ENCODE results near the gene PTPRB. TPM values are rescaled to one million over a fixed set of nuclear protein-coding genes. Genes with fewer than 3 reads are reported as not detected.

The PTPRB gene
- total and polyA plus RNA-seq, 2 donors (not counting 3 experiments of a cell fraction or from before 2014, with no cell fraction given) = 64.1 to 151 TPM

DNA sequence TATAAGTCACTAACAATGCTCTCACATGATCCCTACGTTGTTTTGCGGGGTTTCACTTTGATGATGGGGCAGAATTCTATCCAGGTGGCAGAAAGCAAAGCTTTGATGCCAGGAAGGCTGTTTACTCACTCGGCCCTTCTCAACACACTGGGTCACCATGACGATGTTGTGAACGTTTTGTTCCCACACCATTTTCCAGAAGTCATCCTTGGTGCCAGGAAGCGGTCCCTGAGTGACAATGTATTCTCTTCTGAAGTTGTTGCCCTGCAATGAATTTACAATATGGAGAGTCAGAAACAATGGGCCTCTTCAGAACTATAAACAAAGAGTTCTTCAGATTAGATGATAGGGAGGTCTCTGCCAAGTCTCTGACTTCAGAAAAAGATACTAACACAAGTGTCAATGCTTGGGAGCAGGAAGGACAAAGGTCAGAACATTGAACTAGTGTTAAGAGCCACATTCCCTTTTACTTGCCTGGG lies 101.3 kb downstream of the PTPRB start:
- POLR2A ChIA-PET = no interaction called here
- CTCF ChIA-PET = interaction anchor here (1.0 kb wide), 1 partner anchor 41 kb away, joined by 3 read pairs; no protein-coding TSS in a partner anchor

DNA sequence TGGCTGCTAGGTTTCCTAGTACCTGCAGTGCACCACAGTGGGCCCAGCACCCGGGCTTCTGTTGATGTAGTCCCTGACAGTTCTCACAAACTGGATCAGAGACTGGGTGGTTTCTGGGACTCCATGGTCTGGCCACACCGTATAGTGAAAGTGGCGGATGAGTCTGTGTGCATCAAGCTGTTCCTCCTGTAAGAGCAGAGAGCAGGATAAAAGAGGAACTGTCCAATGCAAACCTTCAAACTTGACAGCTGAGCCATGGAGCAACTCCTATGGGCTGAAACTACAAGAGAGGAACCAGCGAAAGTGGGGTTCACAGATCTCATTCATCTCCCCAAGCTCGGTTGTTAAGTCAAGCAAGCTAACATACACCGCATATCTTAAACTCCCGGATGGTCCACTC lies 102.8 kb downstream of the PTPRB start:
- Histone ChIP-seq H3K9ac (replicated peaks; ENCODE audit: extremely low read depth, insufficient read depth, low read length) (no peak overlapping the region), H3K4me1 (ENCODE audit: control insufficient read depth, extremely low read depth, insufficient read depth, low read length) (peaks cover 2% of the 10 kb centered on the region), H3K4me3 (replicated peaks in 1 of 3; ENCODE audit: insufficient read depth in 1 of 3, low read depth in 1 of 3, low read length in 3 of 3) (no peak overlapping the region), H3K79me2 (ENCODE audit: control insufficient read depth, insufficient read depth, low read length) (no peaks in the 10 kb centered on the region), H2AFZ (ENCODE audit: low read depth, low read length) (no peak overlapping the region), H3K27me3 (ENCODE audit: control insufficient read depth in 2 of 2, insufficient read depth in 2 of 2, low read length in 2 of 2) (no peaks in the 10 kb centered on the region), H3K27ac (ENCODE audit: insufficient read depth, low read depth, low read length) (no peak overlapping the region), H3K9me3 (replicated peaks; ENCODE audit: control insufficient read depth, insufficient read depth, low read length) (no peaks in the 10 kb centered on the region), H4K20me1 (replicated peaks; ENCODE audit: control insufficient read depth, extremely low read depth, insufficient read depth, low read length) (no peaks in the 10 kb centered on the region), H3K9me1 (replicated peaks; ENCODE audit: control insufficient read depth, extremely low read depth, insufficient read depth, low read length) (no peaks in the 10 kb centered on the region), H3K36me3 (ENCODE audit: control insufficient read depth in 2 of 2, extremely low read depth in 1 of 2, insufficient read depth in 2 of 2, low read length in 2 of 2) (peaks cover 70 to 83% of the 10 kb centered on the region in 2 experiments), H3K4me2 (ENCODE audit: insufficient read depth, low read length) (no peak overlapping the region)
- ChIA-PET POLR2A (no interaction called here), CTCF (no interaction called here)
- dilution Hi-C loops (cut with MboI; ENCODE audit: extremely low pct_ligation_motif_present, low sequenced_read_pairs) (no loop called here), intact Hi-C loops (cut with micrococcal nuclease) (no loop called here)
- DNase-seq (ENCODE audit: low read depth, low spot score) = no peak
- no TSS peak for BruUV-seq (replicated peaks)
- FAIRE-seq = no peak
- no peak for TF ChIP-seq JUN (IDR thresholded peaks at IDR 0.05; ENCODE audit: borderline replicate concordance, insufficient read depth, insufficient read length, low read depth)
- TF ChIP-seq, protein P1, sequence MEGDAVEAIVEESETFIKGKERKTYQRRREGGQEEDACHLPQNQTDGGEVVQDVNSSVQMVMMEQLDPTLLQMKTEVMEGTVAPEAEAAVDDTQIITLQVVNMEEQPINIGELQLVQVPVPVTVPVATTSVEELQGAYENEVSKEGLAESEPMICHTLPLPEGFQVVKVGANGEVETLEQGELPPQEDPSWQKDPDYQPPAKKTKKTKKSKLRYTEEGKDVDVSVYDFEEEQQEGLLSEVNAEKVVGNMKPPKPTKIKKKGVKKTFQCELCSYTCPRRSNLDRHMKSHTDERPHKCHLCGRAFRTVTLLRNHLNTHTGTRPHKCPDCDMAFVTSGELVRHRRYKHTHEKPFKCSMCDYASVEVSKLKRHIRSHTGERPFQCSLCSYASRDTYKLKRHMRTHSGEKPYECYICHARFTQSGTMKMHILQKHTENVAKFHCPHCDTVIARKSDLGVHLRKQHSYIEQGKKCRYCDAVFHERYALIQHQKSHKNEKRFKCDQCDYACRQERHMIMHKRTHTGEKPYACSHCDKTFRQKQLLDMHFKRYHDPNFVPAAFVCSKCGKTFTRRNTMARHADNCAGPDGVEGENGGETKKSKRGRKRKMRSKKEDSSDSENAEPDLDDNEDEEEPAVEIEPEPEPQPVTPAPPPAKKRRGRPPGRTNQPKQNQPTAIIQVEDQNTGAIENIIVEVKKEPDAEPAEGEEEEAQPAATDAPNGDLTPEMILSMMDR (IDR thresholded peaks at IDR 0.05; ENCODE audit: extremely low read depth in 1 of 2, insufficient read depth in 1 of 2, low read depth in 1 of 2, low read length in 2 of 2) = no peak
- no peak for TF ChIP-seq POLR2AphosphoS5 (IDR thresholded peaks at IDR 0.05; ENCODE audit: insufficient read depth, low read depth, low read length)
- no peak for TF ChIP-seq EZH2 (IDR thresholded peaks at IDR 0.05; ENCODE audit: borderline replicate concordance, low read depth, low read length, severe bottlenecking)
- no peak for TF ChIP-seq POLR2A (IDR thresholded peaks at IDR 0.05; ENCODE audit: low read depth, low read length)
- no peak for TF ChIP-seq MYC (IDR thresholded peaks at IDR 0.05; ENCODE audit: low read depth, low read length)
- TF ChIP-seq GATA2 (IDR thresholded peaks at IDR 0.05; ENCODE audit: insufficient read depth, insufficient read length, low read depth, low read length) = no peak
- no peak for TF ChIP-seq FOS (IDR thresholded peaks at IDR 0.05; ENCODE audit: borderline replicate concordance, insufficient read depth, low read length)
- TF ChIP-seq, protein P2, sequence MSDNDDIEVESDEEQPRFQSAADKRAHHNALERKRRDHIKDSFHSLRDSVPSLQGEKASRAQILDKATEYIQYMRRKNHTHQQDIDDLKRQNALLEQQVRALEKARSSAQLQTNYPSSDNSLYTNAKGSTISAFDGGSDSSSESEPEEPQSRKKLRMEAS (IDR thresholded peaks at IDR 0.05; ENCODE audit: insufficient read depth, insufficient read length) = no peak

More for the DNA sequence above, 101.3 kb downstream of the PTPRB start:
- intact Hi-C loops (cut with micrococcal nuclease) = no loop called here
- no peaks in the 10 kb centered on the region for H3K9me3 ChIP-seq (replicated peaks; ENCODE audit: control insufficient read depth, insufficient read depth, low read length)
- H3K4me3 ChIP-seq (replicated peaks in 1 of 3; ENCODE audit: insufficient read depth in 1 of 3, low read depth in 1 of 3, low read length in 3 of 3) = no peak overlapping the region
- peak overlapping the region; percentile 54 for H3K27ac ChIP-seq (ENCODE audit: insufficient read depth, low read depth, low read length)
- H4K20me1 ChIP-seq (replicated peaks; ENCODE audit: control insufficient read depth, extremely low read depth, insufficient read depth, low read length) = no peaks in the 10 kb centered on the region
- no peaks in the 10 kb centered on the region for H3K79me2 ChIP-seq (ENCODE audit: control insufficient read depth, insufficient read depth, low read length)
- no peak for TF ChIP-seq POLR2AphosphoS5 (IDR thresholded peaks at IDR 0.05; ENCODE audit: insufficient read depth, low read depth, low read length)
- TF ChIP-seq, protein P2 (IDR thresholded peaks at IDR 0.05; ENCODE audit: insufficient read depth, insufficient read length) = no peak
- TF ChIP-seq JUN (IDR thresholded peaks at IDR 0.05; ENCODE audit: borderline replicate concordance, insufficient read depth, insufficient read length, low read depth) = peak; percentile 24
- H3K4me1 ChIP-seq (ENCODE audit: control insufficient read depth, extremely low read depth, insufficient read depth, low read length) = peaks cover 2% of the 10 kb centered on the region
- peaks cover 71 to 82% of the 10 kb centered on the region in 2 experiments for H3K36me3 ChIP-seq (ENCODE audit: control insufficient read depth in 2 of 2, extremely low read depth in 1 of 2, insufficient read depth in 2 of 2, low read length in 2 of 2)
- no TSS peak for BruUV-seq (replicated peaks)
- DNase-seq (ENCODE audit: low read depth, low spot score) (peak; percentile 69), FAIRE-seq (no peak)
- H2AFZ ChIP-seq (ENCODE audit: low read depth, low read length) = no peak overlapping the region
- H3K4me2 ChIP-seq (ENCODE audit: insufficient read depth, low read length) = no peak overlapping the region
- dilution Hi-C loops (cut with MboI; ENCODE audit: extremely low pct_ligation_motif_present, low sequenced_read_pairs) = no loop called here
- H3K9me1 ChIP-seq (replicated peaks; ENCODE audit: control insufficient read depth, extremely low read depth, insufficient read depth, low read length) = no peaks in the 10 kb centered on the region
- no peak overlapping the region for H3K9ac ChIP-seq (replicated peaks; ENCODE audit: extremely low read depth, insufficient read depth, low read length)
- H3K27me3 ChIP-seq (ENCODE audit: control insufficient read depth in 2 of 2, insufficient read depth in 2 of 2, low read length in 2 of 2) = no peaks in the 10 kb centered on the region
